Iris pigment epithelial cell (primary cell): ENCODE measurements around the gene ST6GALNAC1.

ENCODE experiments used
- DNase-seq: peaks from one replicate; pipeline ENCODE4 v3.0.0-alpha.2; 2011; ENCODE audit warnings: low read depth

Gene ST6GALNAC1

GRCh38 chr17:76577876-76578275, 65.7 kb downstream of the ST6GALNAC1 start:
- no peak for DNase-seq

- no peak for DNase-seq
Observed at GRCh38 chr17:76576189-76576588, 67.4 kb downstream of the ST6GALNAC1 start.

- no peak for DNase-seq
Observed at GRCh38 chr17:76575570-76575969, 68.0 kb downstream of the ST6GALNAC1 start.
